ENCODE measurements around the gene PPP2R5A. TPM values are rescaled to one million over a fixed set of nuclear protein-coding genes. Genes with fewer than 3 reads are reported as not detected.

Gene PPP2R5A
- polyA plus RNA-seq, 3 donors = 28.1 to 38.4 (median 31.1) TPM

DNA sequence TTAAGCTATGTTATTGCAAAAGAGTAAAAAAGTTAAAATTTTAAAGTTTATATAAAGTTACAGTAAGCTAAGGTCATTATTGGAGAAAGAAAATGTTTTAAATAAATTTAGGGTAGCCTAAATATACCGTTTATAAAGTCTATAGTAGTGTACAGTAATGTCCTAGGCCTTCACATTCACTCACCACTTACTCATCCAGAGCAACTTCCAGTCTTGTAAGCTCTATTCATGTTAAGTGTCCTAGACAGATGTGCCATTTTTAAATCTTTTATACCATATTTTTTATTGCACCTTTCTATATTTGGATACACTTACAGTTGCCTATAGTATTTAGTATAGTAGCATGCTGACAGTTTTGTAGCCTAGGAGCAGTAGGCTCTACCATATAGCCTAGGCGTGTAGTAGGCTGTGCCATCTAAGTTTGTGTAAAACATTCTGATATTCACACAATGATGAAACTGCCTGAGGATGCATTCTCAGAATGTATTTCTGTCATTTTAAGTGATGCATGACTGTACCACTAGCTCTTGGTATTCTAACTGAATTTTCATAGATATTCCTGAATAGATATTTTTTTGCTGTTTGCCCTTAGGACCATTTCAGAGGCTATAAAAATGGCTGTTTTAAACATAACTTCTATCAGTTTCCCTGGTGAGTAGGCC lies 26.8 kb downstream of the PPP2R5A start:
- no peaks in the 10 kb centered on the region for H3K9me3 ChIP-seq (replicated peaks in 1 of 2; ENCODE audit: control insufficient read depth in 1 of 2, insufficient read depth in 1 of 2, low read length in 2 of 2)
- H3K36me3 ChIP-seq (replicated peaks in 1 of 2; ENCODE audit: control insufficient read depth in 1 of 2, insufficient read depth in 2 of 2, low read length in 2 of 2) = peaks cover 8 to 15% of the 10 kb centered on the region in 2 donors
- H3K27me3 Mint-ChIP-seq (ENCODE audit: low read depth in 3 of 3) = no peaks in the 10 kb centered on the region
- peaks cover 100% of the 10 kb centered on the region for H4K20me1 ChIP-seq (ENCODE audit: insufficient read depth, low read length)
- H3K4me3 Mint-ChIP-seq = no peak overlapping the region
- no peaks in the 10 kb centered on the region for H3K9me3 Mint-ChIP-seq
- H3K4me1 Mint-ChIP-seq = peaks cover 41% of the 10 kb centered on the region
- peak overlapping the region in 1 of 2 donors; percentile 42 for H3K27ac ChIP-seq (ENCODE audit: low read depth in 1 of 2, low read length in 2 of 2)
- H3K4me1 ChIP-seq (ENCODE audit: control insufficient read depth in 1 of 2, insufficient read depth in 2 of 2, low read length in 2 of 2) = peaks cover 17 to 24% of the 10 kb centered on the region in 2 donors
- H3K27me3 ChIP-seq (ENCODE audit: control insufficient read depth in 2 of 2, insufficient read depth in 2 of 2, low read length in 2 of 2) = no peaks in the 10 kb centered on the region
- intact Hi-C loops (cut with micrococcal nuclease) = no loop called here
- TF ChIP-seq CTCF (IDR thresholded peaks at IDR 0.05) = no peak
- H3K9ac ChIP-seq (ENCODE audit: insufficient read depth, low read length, poor library complexity, severe bottlenecking) = no peak overlapping the region
- WGBS (ENCODE audit: insufficient coverage) = no CpG with 5 or more reads among the region's 2 CpGs
- peaks cover 19 to 43% of the 10 kb centered on the region in 2 donors for H3K36me3 Mint-ChIP-seq
- no peak for DNase-seq
- no peak overlapping the region for H3K4me3 ChIP-seq (replicated peaks in 1 of 3; ENCODE audit: low read depth in 2 of 3, low read length in 3 of 3)
- peaks cover 100% of the 10 kb centered on the region for H3K79me2 ChIP-seq (ENCODE audit: insufficient read depth, low read length)
- peak overlapping the region in 1 of 7 donors; percentile 43 for H3K27ac Mint-ChIP-seq
- H3K4me2 ChIP-seq (replicated peaks; ENCODE audit: extremely low read depth, low read length, poor library complexity, severe bottlenecking) = no peak overlapping the region
- no peak overlapping the region for H2AFZ ChIP-seq (ENCODE audit: insufficient read depth, low read depth, low read length, poor library complexity, severe bottlenecking)

DNA sequence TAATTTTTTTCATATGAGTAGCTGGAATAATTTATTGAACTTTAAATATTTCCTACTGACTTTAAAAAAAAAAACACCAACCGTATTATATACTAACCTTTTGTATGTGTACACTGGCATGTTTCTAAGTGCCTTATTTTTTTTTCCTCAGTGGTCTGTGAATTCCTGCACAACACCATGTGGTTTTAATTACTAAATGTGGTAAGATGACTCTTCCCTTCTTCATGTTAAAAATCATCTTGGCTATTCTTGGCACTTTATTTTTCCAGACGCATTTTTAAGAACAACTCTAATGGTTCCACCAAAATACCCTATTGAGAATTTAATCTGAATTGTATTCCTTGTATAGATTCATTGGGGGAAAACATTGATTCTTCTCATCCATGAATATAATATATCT lies 28.4 kb downstream of the PPP2R5A start:
- Histone ChIP-seq H3K27me3 (ENCODE audit: control insufficient read depth in 2 of 2, insufficient read depth in 2 of 2, low read length in 2 of 2) (no peaks in the 10 kb centered on the region), H3K27ac (ENCODE audit: low read depth in 1 of 2, low read length in 2 of 2) (no peak overlapping the region), H3K9ac (ENCODE audit: insufficient read depth, low read length, poor library complexity, severe bottlenecking) (no peak overlapping the region), H3K9me3 (replicated peaks in 1 of 2; ENCODE audit: control insufficient read depth in 1 of 2, insufficient read depth in 1 of 2, low read length in 2 of 2) (no peaks in the 10 kb centered on the region), H3K79me2 (ENCODE audit: insufficient read depth, low read length) (peaks cover 100% of the 10 kb centered on the region), H3K36me3 (replicated peaks in 1 of 2; ENCODE audit: control insufficient read depth in 1 of 2, insufficient read depth in 2 of 2, low read length in 2 of 2) (peaks cover 5 to 8% of the 10 kb centered on the region in 2 donors), H3K4me3 (replicated peaks in 1 of 3; ENCODE audit: low read depth in 2 of 3, low read length in 3 of 3) (no peak overlapping the region), H3K4me2 (replicated peaks; ENCODE audit: extremely low read depth, low read length, poor library complexity, severe bottlenecking) (no peak overlapping the region), H2AFZ (ENCODE audit: insufficient read depth, low read depth, low read length, poor library complexity, severe bottlenecking) (no peak overlapping the region), H3K4me1 (ENCODE audit: control insufficient read depth in 1 of 2, insufficient read depth in 2 of 2, low read length in 2 of 2) (peaks cover 14 to 18% of the 10 kb centered on the region in 2 donors), H4K20me1 (ENCODE audit: insufficient read depth, low read length) (peaks cover 100% of the 10 kb centered on the region)
- no peaks in the 10 kb centered on the region for H3K27me3 Mint-ChIP-seq (ENCODE audit: low read depth in 3 of 3)
- TF ChIP-seq CTCF (IDR thresholded peaks at IDR 0.05) = no peak
- intact Hi-C loops (cut with micrococcal nuclease) = no loop called here
- no peak overlapping the region for H3K4me3 Mint-ChIP-seq
- DNase-seq = no peak
- no peaks in the 10 kb centered on the region for H3K9me3 Mint-ChIP-seq
- H3K4me1 Mint-ChIP-seq = peaks cover 34% of the 10 kb centered on the region
- H3K27ac Mint-ChIP-seq = no peak overlapping the region
- WGBS (ENCODE audit: insufficient coverage) = no CpG with 5 or more reads among the region's 2 CpGs
- H3K36me3 Mint-ChIP-seq = peaks cover 9 to 35% of the 10 kb centered on the region in 2 donors
